A549 (cell line): Measurements from ENCODE around the gene DEFB126. TPM values are rescaled to one million over a fixed set of nuclear protein-coding genes. Genes with fewer than 3 reads are reported as not detected.
"Not testable (repeated sequence)": the region's sequence is repeated elsewhere in the genome, so short reads cannot be mapped to it uniquely, and the experiment has no call there.

Experiments used
- ATAC-seq, 2 experiments: fragments of 200-7000 bp in 1 of 2; fragments of >200 bp in 1 of 2; cut with Nextera tagmentation in 1 of 2; cut with Tn5 transposase in 1 of 2; 3 replicates each; pipeline versions ENCODE4 v1.8.0 to v1.9.1; 2018 to 2020; ENCODE audit warnings: mild to moderate bottlenecking in 1 of 2, moderate library complexity in 1 of 2
- CTCF ChIA-PET: fragments of 300-600 bp; sonication (Branson Sonifier 250); formaldehyde crosslinking; extraction: SDS; loops from one replicate; lab custom pipeline; 2021; ENCODE audit warnings: antibody characterized with exemption, inconsistent platforms; lab: Yijun Ruan, JAX
- POLR2A ChIA-PET: fragments of 350-600 bp; formaldehyde crosslinking; extraction: SDS; loops from one replicate; lab custom pipeline; 2021; ENCODE audit warnings: antibody characterized with exemption, inconsistent platforms; lab: Yijun Ruan, JAX
- DNase-seq, 2 experiments: peaks; one replicate each; pipeline versions ENCODE4 v3.0.0 to v3.0.0-alpha.2; 2011 to 2016; ENCODE audit warnings: low read depth in 1 of 2, low spot score in 1 of 2
- FAIRE-seq: peaks from 2 replicates; lab custom pipeline; 2011; peaks lifted over from hg19 to GRCh38; lab: Jason Lieb, UNC
- H3K27ac ChIP-seq, 2 experiments: fragments of >200 bp; sonication (Bioruptor Twin); formaldehyde crosslinking; 3 replicates each; pipeline ENCODE4 v1.5.1; 2016 to 2017
- H3K4me1 ChIP-seq: fragments of >200 bp; sonication (Bioruptor Twin); formaldehyde crosslinking; 3 replicates; pipeline ENCODE4 v1.6.1; 2016
- H3K4me2 ChIP-seq: fragments of >200 bp; sonication (Bioruptor Twin); formaldehyde crosslinking; 3 replicates; pipeline ENCODE4 v1.6.1; 2016
- H3K4me3 ChIP-seq: fragments of >200 bp; sonication (Bioruptor Twin); formaldehyde crosslinking; 3 replicates; pipeline ENCODE4 v1.5.1; 2016
- H3K9me3 ChIP-seq: fragments of >200 bp; sonication (Bioruptor Twin); formaldehyde crosslinking; 3 replicates; pipeline ENCODE4 v1.6.1; 2016
- ATOH8 ChIP-seq: fragments of 250-450 bp; sonication (Bioruptor Pico); IDR thresholded peaks from 2 replicates; pipeline ENCODE4 v1.5.0; 2020; ENCODE audit warnings: low read depth, mild to moderate bottlenecking, moderate library complexity
- CBX2 ChIP-seq: fragments of 200-600 bp; sonication (generic); IDR thresholded peaks from 2 replicates; pipeline ENCODE4 v1.6.1; 2016; ENCODE audit warnings: low read depth, mild to moderate bottlenecking, borderline replicate concordance
- CBX8 ChIP-seq: fragments of 200-600 bp; sonication (generic); IDR thresholded peaks from 2 replicates; pipeline ENCODE4 v1.6.1; 2016
- EHF ChIP-seq: fragments of 250-450 bp; sonication (Bioruptor Pico); IDR thresholded peaks from 2 replicates; pipeline ENCODE4 v1.5.0; 2020; ENCODE audit warnings: mild to moderate bottlenecking
- ELK1 ChIP-seq: fragments of 150-350 bp; IDR thresholded peaks from 2 replicates; pipeline ENCODE4 v1.6.1; 2014; ENCODE audit warnings: low read depth, mild to moderate bottlenecking, low read length
- FOSB ChIP-seq: fragments of 250-450 bp; sonication (Bioruptor Pico); IDR thresholded peaks from 2 replicates; pipeline ENCODE4 v1.5.0; 2020; ENCODE audit warnings: mild to moderate bottlenecking, moderate library complexity
- FOSL2 ChIP-seq, 2 experiments: fragments of 450-650 bp in 1 of 2; fragments of >200 bp in 1 of 2; sonication (Bioruptor Twin) in 1 of 2; formaldehyde crosslinking; IDR thresholded peaks; 2 replicates each; pipeline versions ENCODE4 v1.5.0 to v1.6.1; 2016 to 2020; ENCODE audit warnings: mild to moderate bottlenecking in 1 of 2, moderate library complexity in 1 of 2
- HES2 ChIP-seq: fragments of >200 bp; sonication (Bioruptor Twin); formaldehyde crosslinking; IDR thresholded peaks from 2 replicates; pipeline ENCODE4 v1.6.1; 2016
- HOXB13 ChIP-seq: fragments of 250-450 bp; sonication (Bioruptor Pico); IDR thresholded peaks from 2 replicates; pipeline ENCODE4 v1.5.0; 2020; ENCODE audit warnings: low read depth, mild to moderate bottlenecking, moderate library complexity
- JUNB ChIP-seq: fragments of >200 bp; sonication (Bioruptor Twin); formaldehyde crosslinking; IDR thresholded peaks from 2 replicates; pipeline ENCODE4 v1.6.1; 2016
- KDM1A ChIP-seq: fragments of 200-600 bp; sonication (generic); IDR thresholded peaks from 2 replicates; pipeline ENCODE4 v1.6.1; 2016; ENCODE audit warnings: low read depth, mild to moderate bottlenecking
- MAX ChIP-seq: IDR thresholded peaks from 2 replicates; pipeline ENCODE4 v1.6.1; 2012
- NPAS2 ChIP-seq: fragments of 250-450 bp; sonication (Bioruptor Pico); IDR thresholded peaks from 2 replicates; pipeline ENCODE4 v1.8.0; 2022; ENCODE audit warnings: mild to moderate bottlenecking, moderate library complexity, borderline replicate concordance
- PBX3 ChIP-seq: IDR thresholded peaks from 2 replicates; pipeline ENCODE4 v1.6.1; 2012
- POLR2A ChIP-seq: IDR thresholded peaks from 2 replicates; pipeline ENCODE4 v1.6.1; 2012; ENCODE audit warnings: mild to moderate bottlenecking, low read length
- POLR2AphosphoS2 ChIP-seq: conservative IDR thresholded peaks from 2 replicates; pipeline ENCODE4 v1.6.1; 2012; ENCODE audit warnings: low read length, improper control_type of control experiment, inconsistent platforms
- RAD21 ChIP-seq, 2 experiments: fragments of >200 bp in 1 of 2; sonication (Bioruptor Twin) in 1 of 2; formaldehyde crosslinking in 1 of 2; IDR thresholded peaks in 1 of 2; conservative IDR thresholded peaks in 1 of 2; 2 replicates in 1 of 2; 3 replicates in 1 of 2; pipeline ENCODE4 v1.6.1; 2012 to 2018; ENCODE audit warnings: inconsistent platforms in 1 of 2
- REST ChIP-seq: fragments of 200-600 bp; sonication (generic); IDR thresholded peaks from 2 replicates; pipeline ENCODE4 v1.6.1; 2016; ENCODE audit warnings: antibody characterized with exemption, mild to moderate bottlenecking, moderate library complexity
- USF2 ChIP-seq: fragments of 450-650 bp; IDR thresholded peaks from 2 replicates; pipeline ENCODE4 v1.6.1; 2014; ENCODE audit warnings: antibody characterized with exemption
- ZFP36 ChIP-seq: fragments of 450-650 bp; IDR thresholded peaks from 2 replicates; pipeline ENCODE4 v1.6.1; 2014; ENCODE audit warnings: borderline replicate concordance; ENCODE audit not compliant: partially characterized antibody
- ZNF302 ChIP-seq: fragments of 250-450 bp; sonication (Bioruptor Pico); IDR thresholded peaks from 2 replicates; pipeline ENCODE4 v1.9.0; 2021; ENCODE audit warnings: inconsistent platforms, mild to moderate bottlenecking, moderate library complexity
- ZSCAN20 ChIP-seq: fragments of 250-450 bp; sonication (Bioruptor Pico); IDR thresholded peaks from 2 replicates; pipeline ENCODE4 v1.8.0; 2022; ENCODE audit warnings: mild to moderate bottlenecking, moderate library complexity
- WGBS: methylation state at CpG from one replicate; pipeline ENCODE4 v1.1.6; 2017; ENCODE audit errors: missing lambda C conversion rate; 5-methylcytosine and 5-hydroxymethylcytosine counted together
- polyA plus RNA-seq, 4 experiments: library from polyadenylated mRNA; depleted of rRNA in 3 of 4; stranded (reverse); fragments of >200 nt; fragmentation: RNase III in 1 of 4; extraction: RNeasy Plus Mini Kit Qiagen cat#74134 plus additional on column Dnase treatment in 1 of 4; gene quantifications; 2 replicates in 3 of 4; 3 replicates in 1 of 4; pipeline ENCODE4 v1.2.3, GENCODE V29; 2011 to 2017

DEFB126 gene
- polyA plus RNA-seq, 2 of the 4 experiments (the other 2 are of a cell fraction), result not detected

- Histone ChIP-seq H3K4me2 (no peak overlapping the region), H3K4me1 (no peaks in the 10 kb centered on the region), H3K27ac (no peak overlapping the region), H3K4me3 (no peak overlapping the region), H3K9me3 (peaks cover 10% of the 10 kb centered on the region; the same call in 1 of the 3 replicates)
- no peak for ATAC-seq
- ChIA-PET CTCF (no interaction called here), POLR2A (no interaction called here)
- TF ChIP-seq PBX3 (no peak), RAD21 (conservative IDR thresholded peaks at IDR 0.05 in 1 of 2, IDR thresholded peaks at IDR 0.05 in 1 of 2) (no peak), POLR2AphosphoS2 (no peak), HES2 (no peak), ZSCAN20 (CRISPR knock-in tag) (no peak), EHF (CRISPR knock-in tag) (no peak)
- DNase-seq, result no peak
- no peak for FAIRE-seq
Measured at GRCh38 chr20:112396-112795, 30.0 kb upstream of the DEFB126 start.

GRCh38 chr20:117518-117917 is 24.9 kb upstream of the DEFB126 start:
- TF ChIP-seq HOXB13 (CRISPR knock-in tag), result no peak
- TF ChIP-seq CBX2, result no peak
- no peak for TF ChIP-seq USF2
- no peak for TF ChIP-seq CBX8
- no peak for TF ChIP-seq FOSB (CRISPR knock-in tag)
- TF ChIP-seq JUNB, result no peak
- no peak for TF ChIP-seq ELK1
- no peak for TF ChIP-seq POLR2A
- no peak for TF ChIP-seq KDM1A
- no peak for TF ChIP-seq NPAS2 (CRISPR knock-in tag)
- TF ChIP-seq PBX3, result no peak
- no peak for TF ChIP-seq ZNF302 (CRISPR knock-in tag)
- TF ChIP-seq FOSL2 (IDR thresholded peaks at IDR 0.05), result no peak
- no peak for TF ChIP-seq FOSL2 (CRISPR knock-in tag; IDR thresholded peaks at IDR 0.05)
- TF ChIP-seq ZFP36, result no peak
- TF ChIP-seq REST, result no peak
- TF ChIP-seq MAX, result no peak
- no peak for TF ChIP-seq ATOH8
- TF ChIP-seq, all 56 proteins: peak for 0
- H3K4me3 ChIP-seq, result no peak overlapping the region
- FAIRE-seq (no peak), DNase-seq (no peak), ATAC-seq (no peak)
- peaks cover 12% of the 10 kb centered on the region; the same call in 1 of the 3 replicates for H3K9me3 ChIP-seq
- ChIA-PET CTCF (interaction anchor here (1.0 to 1.6 kb wide), 2 partner anchors 37 to 77 kb away, joined by 3 to 4 read pairs; no protein-coding TSS in a partner anchor), POLR2A (no interaction called here)
- no peaks in the 10 kb centered on the region for H3K4me1 ChIP-seq
- H3K27ac ChIP-seq, result no peak overlapping the region
- no peak overlapping the region for H3K4me2 ChIP-seq

GRCh38 chr20:129786-130323 is 12.5 kb upstream of the DEFB126 start:
- CTCF ChIA-PET, H3K9me3 ChIP-seq, H3K4me3 ChIP-seq, FAIRE-seq, H3K27ac ChIP-seq, ATAC-seq, H3K4me1 ChIP-seq, DNase-seq, POLR2A ChIA-PET: not testable (repeated sequence)
- whole genome bisulfite sequencing, result 69% methylated on average over 27 of the region's 28 CpGs
- H3K4me2 ChIP-seq, result peak overlapping the region; percentile 33; the same call in 1 of the 3 replicates
